Peyer's patch (tissue), 4 donors: Measurements from ENCODE around the gene MYL4. TPM values are rescaled to one million over a fixed set of nuclear protein-coding genes. Genes with fewer than 3 reads are reported as not detected.
A peak's percentile ranks its signal among the peaks of the same experiment; 100 is the strongest.

ENCODE experiments used
- DNase-seq, 3 donors: peaks; one replicate each; pipeline ENCODE4 v3.0.0-alpha.2; 2017 to 2019
- H3K27ac ChIP-seq, 4 donors: fragments of 200-600 bp; sonication (generic); one replicate each; pipeline ENCODE4 v1.5.1; 2016 to 2019
- H3K27me3 ChIP-seq, 2 donors: fragments of 200-600 bp; sonication (generic); one replicate each; pipeline ENCODE4 v1.5.1; 2019
- H3K36me3 ChIP-seq, 3 donors: fragments of 200-600 bp; sonication (generic); one replicate each; pipeline ENCODE4 v1.5.1; 2016 to 2019
- H3K4me1 ChIP-seq, 4 donors: fragments of 200-600 bp; sonication (generic); one replicate each; pipeline ENCODE4 v1.5.1; 2016 to 2019
- H3K4me3 ChIP-seq, 4 donors: fragments of 200-600 bp; sonication (generic); 1 replicate in 3 of 4; 2 replicates in 1 of 4; pipeline ENCODE4 v1.5.1; 2016 to 2019; ENCODE audit warnings: mild to moderate bottlenecking in 1 of 4
- H3K9me3 ChIP-seq, 4 donors: fragments of 200-600 bp; sonication (generic); one replicate each; pipeline ENCODE4 v1.5.1; 2016 to 2019; ENCODE audit warnings: mild to moderate bottlenecking in 1 of 4
- CTCF ChIP-seq, 6 experiments: fragments of 450-650 bp in 4 of 6; fragments of 200-600 bp in 2 of 6; sonication (generic) in 1 of 6; IDR thresholded peaks; one replicate each; pipeline ENCODE4 v1.5.1; 2017 to 2019; ENCODE audit warnings: antibody characterized with exemption in 6 of 6, mild to moderate bottlenecking in 3 of 6, moderate library complexity in 1 of 6
- POLR2A ChIP-seq, 2 donors: fragments of 450-650 bp; IDR thresholded peaks; one replicate each; pipeline ENCODE4 v1.5.1; 2017; ENCODE audit warnings: antibody characterized with exemption in 2 of 2, mild to moderate bottlenecking in 2 of 2, moderate library complexity in 2 of 2
- total RNA-seq, 4 donors: library from RNA; depleted of rRNA; stranded (reverse); fragments of >200 nt; gene quantifications; one replicate each; pipeline ENCODE4 v1.1.0, GENCODE V29; 2016

The MYL4 gene
- total RNA-seq, 4 donors from 2014 or later, result 9.1 TPM; not detected in 3

- DNase-seq, result no peak
- TF ChIP-seq CTCF (IDR thresholded peaks at IDR 0.05), result no peak
- TF ChIP-seq POLR2A (IDR thresholded peaks at IDR 0.05), result no peak
- Histone ChIP-seq H3K4me3 (no peak overlapping the region), H3K4me1 (peaks cover 0 to 9% (median 2%) of the 10 kb centered on the region in 4 donors), H3K9me3 (no peaks in the 10 kb centered on the region), H3K36me3 (no peaks in the 10 kb centered on the region), H3K27ac (peak overlapping the region in 1 of 4 donors; percentile 13), H3K27me3 (no peaks in the 10 kb centered on the region)
These were observed 21.7 kb downstream of the MYL4 start for GRCh38 chr17:47230864-47231263.

GRCh38 chr17:47231334-47231733 lies 22.2 kb downstream of the MYL4 start:
- no peak for DNase-seq
- H3K27me3 ChIP-seq, result no peaks in the 10 kb centered on the region
- no peak overlapping the region for H3K27ac ChIP-seq
- no peaks in the 10 kb centered on the region for H3K9me3 ChIP-seq
- no peaks in the 10 kb centered on the region for H3K36me3 ChIP-seq
- H3K4me3 ChIP-seq, result no peak overlapping the region
- peaks cover 0 to 9% (median 0%) of the 10 kb centered on the region in 4 donors for H3K4me1 ChIP-seq
- TF ChIP-seq CTCF (IDR thresholded peaks at IDR 0.05) (no peak), POLR2A (IDR thresholded peaks at IDR 0.05) (no peak)

GRCh38 chr17:47231866-47232265 lies 22.7 kb downstream of the MYL4 start:
- H3K4me1 ChIP-seq, result peaks cover 0 to 9% (median 0%) of the 10 kb centered on the region in 4 donors
- no peak overlapping the region for H3K27ac ChIP-seq
- TF ChIP-seq CTCF (IDR thresholded peaks at IDR 0.05) (no peak), POLR2A (IDR thresholded peaks at IDR 0.05) (no peak)
- H3K9me3 ChIP-seq, result no peaks in the 10 kb centered on the region
- no peaks in the 10 kb centered on the region for H3K27me3 ChIP-seq
- DNase-seq, result no peak
- no peaks in the 10 kb centered on the region for H3K36me3 ChIP-seq
- H3K4me3 ChIP-seq, result no peak overlapping the region

GRCh38 chr17:47232465-47232864 lies 23.3 kb downstream of the MYL4 start:
- Histone ChIP-seq H3K9me3 (no peaks in the 10 kb centered on the region), H3K27ac (no peak overlapping the region), H3K4me1 (peaks cover 0 to 9% (median 0%) of the 10 kb centered on the region in 4 donors), H3K27me3 (no peaks in the 10 kb centered on the region), H3K4me3 (no peak overlapping the region), H3K36me3 (no peaks in the 10 kb centered on the region)
- no peak for DNase-seq
- TF ChIP-seq POLR2A (IDR thresholded peaks at IDR 0.05) (no peak), CTCF (IDR thresholded peaks at IDR 0.05) (no peak)

GRCh38 chr17:47235506-47235905 lies 26.4 kb downstream of the MYL4 start:
- no peaks in the 10 kb centered on the region for H3K27me3 ChIP-seq
- TF ChIP-seq CTCF (IDR thresholded peaks at IDR 0.05), result no peak
- H3K9me3 ChIP-seq, result no peaks in the 10 kb centered on the region
- H3K36me3 ChIP-seq, result no peaks in the 10 kb centered on the region
- peaks cover 0 to 9% (median 1%) of the 10 kb centered on the region in 4 donors for H3K4me1 ChIP-seq
- DNase-seq, result no peak
- no peak overlapping the region for H3K4me3 ChIP-seq
- no peak overlapping the region for H3K27ac ChIP-seq

GRCh38 chr17:47235923-47236322 lies 26.8 kb downstream of the MYL4 start:
- Histone ChIP-seq H3K27ac (no peak overlapping the region), H3K27me3 (no peaks in the 10 kb centered on the region), H3K9me3 (no peaks in the 10 kb centered on the region), H3K36me3 (no peaks in the 10 kb centered on the region), H3K4me1 (peaks cover 0 to 12% (median 0%) of the 10 kb centered on the region in 4 donors), H3K4me3 (no peak overlapping the region)
- TF ChIP-seq POLR2A (IDR thresholded peaks at IDR 0.05) (no peak), CTCF (IDR thresholded peaks at IDR 0.05) (no peak)
- DNase-seq, result no peak
